Activated CD8-positive, alpha-beta memory T cell treated with anti-CD3 and anti-CD28 coated beads for 1 hour (primary cell): ENCODE data around the gene MEGF11.

ENCODE experiments used
- DNase-seq, 2 donors: peaks; one replicate each; pipeline ENCODE4 v3.0.0-alpha.2; 2020; ENCODE audit warnings: low read depth in 1 of 2; ENCODE audit errors: extremely low read depth in 1 of 2

MEGF11 gene

DNA sequence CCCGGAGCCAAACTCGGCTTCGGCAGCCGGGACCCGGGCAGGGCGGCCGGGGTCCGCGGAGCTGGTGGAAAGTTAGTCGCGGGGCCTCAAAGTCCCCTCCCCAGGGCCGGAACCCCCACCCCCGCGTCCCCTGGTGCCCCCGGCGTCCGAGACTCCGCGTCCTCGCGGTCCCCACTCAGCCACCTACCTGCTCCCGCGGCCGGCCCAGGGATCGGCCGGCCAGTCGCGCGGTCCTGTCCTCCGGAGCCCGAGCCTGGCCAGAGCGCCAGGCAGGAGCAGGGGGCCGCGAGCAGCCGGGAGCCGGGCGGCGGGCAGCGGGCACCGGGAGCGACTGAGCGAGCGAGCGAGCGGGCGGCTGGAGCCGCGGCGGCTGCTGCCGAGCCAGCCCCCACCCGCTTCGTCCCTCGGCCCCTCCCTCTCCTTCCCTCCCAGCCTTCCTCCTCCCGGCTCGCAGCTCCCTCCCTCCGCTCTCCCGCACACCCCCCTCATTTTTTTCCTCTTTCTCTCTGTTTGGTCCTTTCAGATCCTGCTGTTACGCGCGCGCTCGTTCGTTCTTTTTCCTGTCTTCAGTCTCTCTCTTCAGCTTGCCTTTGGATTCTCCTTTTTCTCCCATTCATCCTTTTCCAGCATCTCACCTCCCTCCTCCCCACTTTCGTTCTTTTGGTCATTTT is at the start of gene MEGF11:
Gene MEGF11, minus strand, starts transcription at position 333 of the 671 bp plus-strand sequence. CDS start 125,347 bp downstream, outside the sequence.
- no peak for DNase-seq

DNA sequence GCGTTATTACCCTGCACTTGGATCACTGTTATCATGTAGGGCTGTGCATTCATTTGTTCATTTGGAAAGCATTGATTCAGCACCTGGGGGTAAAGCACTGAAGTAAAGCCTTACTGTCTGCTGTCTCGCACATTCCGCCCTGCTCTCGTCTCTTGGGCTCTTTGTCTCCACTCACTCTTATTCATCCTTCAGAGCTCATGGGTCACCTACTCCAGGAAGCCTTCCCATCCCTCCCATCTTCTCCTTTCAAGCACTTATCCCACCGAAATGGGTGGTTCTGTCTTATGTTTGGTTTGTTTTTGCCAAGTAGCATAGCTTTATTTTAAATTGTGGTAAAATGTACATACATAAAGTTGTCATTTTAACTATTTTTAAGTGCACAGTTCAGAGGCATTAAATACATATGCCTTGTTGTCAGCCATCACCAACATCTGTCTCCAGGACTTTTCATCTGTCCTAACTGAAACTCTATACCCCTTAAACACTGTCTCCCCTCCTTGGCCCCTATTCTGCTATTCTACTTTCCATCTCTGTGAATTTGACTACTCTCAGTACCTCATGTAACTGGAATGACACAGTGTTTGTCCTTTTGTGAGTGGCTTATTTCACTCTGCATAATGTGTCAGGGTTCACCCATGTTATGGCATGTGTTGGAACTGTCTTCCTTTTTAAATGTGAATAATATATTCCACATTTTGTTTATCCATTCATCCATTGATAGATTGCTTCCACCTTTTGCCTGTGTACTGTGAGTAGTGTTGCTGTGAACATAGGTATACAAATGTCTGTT is 49.1 kb upstream of the MEGF11 start:
- no peak for DNase-seq

DNA sequence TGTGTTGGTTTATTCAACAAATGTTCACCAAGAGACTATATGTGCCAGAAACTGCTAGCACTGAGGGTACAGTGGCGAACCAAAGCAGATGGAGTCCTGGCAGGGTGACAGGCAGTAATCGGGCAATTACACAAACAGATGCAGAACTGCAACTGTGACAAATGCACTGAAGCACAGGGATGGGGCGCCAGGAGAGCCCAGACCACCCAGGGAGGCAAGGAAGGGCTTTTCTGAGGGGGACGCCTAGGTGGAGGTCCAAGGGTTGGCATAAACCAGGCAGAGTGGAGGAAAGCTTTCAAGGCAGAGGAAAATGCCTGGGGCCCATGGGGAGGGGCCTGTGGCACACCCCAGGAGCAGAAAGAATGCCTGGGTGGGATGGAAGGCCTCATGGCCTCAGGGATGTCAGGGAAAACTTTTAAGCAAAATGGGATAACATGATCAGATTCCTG is 45.3 kb upstream of the MEGF11 start:
- no peak for DNase-seq

DNA sequence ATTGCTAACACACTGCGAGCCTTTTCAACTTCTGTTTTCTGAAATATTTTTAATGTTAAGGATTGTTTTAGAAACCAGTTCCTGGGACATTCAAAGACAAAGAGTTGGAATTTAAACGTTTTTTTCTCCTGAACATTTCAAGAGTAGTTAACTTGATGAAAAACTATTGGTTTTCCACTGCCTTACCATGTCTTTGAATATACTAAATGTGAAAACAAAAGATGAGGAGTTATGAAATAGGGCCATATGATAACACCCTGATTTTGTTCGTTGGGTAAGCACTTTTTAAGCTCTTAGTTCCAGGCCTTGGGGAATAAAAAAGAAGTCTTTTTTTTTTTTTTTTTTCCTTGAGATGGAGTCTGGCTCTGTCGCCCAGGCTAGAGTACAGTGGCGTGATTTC is 42.6 kb upstream of the MEGF11 start:
- DNase-seq: no peak

DNA sequence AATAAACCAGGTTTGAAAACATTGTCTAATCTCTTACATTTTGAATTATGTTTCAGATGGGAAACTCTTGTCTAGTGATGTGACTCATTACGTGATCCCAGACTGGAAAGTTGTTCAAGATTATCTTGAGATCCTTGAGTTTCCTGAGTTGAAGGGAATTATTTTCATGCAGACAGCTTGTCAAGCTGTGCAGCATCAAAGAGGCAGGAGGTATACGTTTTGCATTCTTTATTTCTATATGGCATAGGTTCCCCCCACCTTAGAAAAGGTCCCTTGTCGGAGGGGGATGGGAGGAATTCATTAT is 41.3 kb upstream of the MEGF11 start:
- no peak for DNase-seq

DNA sequence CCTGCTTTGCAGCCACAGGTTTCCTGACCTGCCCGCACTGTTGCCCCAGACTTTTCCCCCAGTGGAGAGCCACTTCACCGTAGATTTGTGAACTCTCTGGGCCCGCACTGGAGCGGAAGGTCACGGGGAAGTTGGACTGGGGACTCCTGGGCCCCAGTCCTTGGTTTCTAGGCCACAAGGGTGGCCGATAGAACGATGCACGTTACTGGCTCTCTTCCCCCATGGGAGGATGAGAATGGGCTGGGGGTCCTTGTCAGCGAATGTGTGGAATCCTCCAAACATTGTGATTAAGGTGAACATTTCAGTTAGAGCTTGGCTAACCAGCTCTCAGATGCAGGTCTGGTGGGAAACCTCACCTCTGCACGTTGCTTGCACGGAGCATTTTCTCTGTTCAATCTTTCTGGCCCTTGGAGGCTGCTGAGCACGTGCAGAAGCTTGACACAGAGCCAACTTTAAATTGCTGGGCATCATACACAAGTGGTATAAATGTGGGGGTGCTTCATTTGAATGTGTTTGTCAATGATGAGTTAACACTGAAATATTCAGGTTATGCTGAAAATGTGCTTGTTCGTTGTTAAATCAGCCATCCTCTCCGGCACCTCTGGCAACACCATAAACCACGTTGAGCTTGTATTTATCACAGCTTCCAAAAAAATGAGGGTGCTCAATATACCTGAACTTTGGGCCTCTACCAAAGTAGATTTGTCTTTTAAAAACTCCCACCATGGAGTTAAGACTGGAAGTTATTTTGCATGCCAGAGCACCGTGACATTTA is 40.8 kb upstream of the MEGF11 start:
- no peak for DNase-seq

DNA sequence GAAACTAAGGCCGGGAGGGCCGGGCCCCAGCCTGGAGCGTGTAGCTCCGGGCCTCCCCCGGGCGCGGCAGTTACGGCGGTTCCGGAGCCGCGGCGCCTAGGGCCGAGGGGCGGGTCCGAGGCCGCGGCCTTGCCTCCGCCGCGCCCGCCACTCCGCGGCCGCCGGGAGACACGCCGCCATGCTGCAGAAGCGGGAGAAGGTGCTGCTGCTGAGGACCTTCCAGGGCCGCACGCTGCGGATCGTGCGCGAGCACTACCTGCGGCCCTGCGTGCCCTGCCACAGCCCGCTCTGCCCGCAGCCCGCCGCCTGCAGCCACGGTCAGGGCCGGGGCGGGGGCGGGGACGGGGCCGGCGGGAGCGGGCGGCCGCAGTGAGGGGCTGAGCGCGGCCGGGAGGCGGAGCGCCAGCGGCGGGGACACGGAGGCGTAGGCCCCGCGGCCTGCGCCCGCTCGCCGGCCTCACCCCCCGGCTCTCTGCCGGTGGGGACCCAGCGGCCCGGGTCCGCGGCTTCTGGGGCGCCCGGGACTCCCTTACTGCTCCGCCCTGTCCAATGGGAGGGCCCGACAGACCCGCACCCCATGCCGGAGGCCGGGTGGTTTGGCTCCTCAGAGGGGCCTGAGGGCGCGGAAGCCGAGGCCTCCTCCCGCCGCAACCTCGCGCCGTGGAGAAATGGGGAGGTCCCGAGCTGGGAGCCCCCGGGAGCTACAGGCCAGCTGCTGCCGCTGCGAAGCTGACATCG is 40.0 kb upstream of the MEGF11 start, which contains the start of gene DIS3L:
Gene DIS3L, plus strand, starts transcription at position 150 of the 738 bp plus-strand sequence. Its CDS starts 29 bp downstream, at position 179.
- DNase-seq: peak; percentile 16 to 40

DNA sequence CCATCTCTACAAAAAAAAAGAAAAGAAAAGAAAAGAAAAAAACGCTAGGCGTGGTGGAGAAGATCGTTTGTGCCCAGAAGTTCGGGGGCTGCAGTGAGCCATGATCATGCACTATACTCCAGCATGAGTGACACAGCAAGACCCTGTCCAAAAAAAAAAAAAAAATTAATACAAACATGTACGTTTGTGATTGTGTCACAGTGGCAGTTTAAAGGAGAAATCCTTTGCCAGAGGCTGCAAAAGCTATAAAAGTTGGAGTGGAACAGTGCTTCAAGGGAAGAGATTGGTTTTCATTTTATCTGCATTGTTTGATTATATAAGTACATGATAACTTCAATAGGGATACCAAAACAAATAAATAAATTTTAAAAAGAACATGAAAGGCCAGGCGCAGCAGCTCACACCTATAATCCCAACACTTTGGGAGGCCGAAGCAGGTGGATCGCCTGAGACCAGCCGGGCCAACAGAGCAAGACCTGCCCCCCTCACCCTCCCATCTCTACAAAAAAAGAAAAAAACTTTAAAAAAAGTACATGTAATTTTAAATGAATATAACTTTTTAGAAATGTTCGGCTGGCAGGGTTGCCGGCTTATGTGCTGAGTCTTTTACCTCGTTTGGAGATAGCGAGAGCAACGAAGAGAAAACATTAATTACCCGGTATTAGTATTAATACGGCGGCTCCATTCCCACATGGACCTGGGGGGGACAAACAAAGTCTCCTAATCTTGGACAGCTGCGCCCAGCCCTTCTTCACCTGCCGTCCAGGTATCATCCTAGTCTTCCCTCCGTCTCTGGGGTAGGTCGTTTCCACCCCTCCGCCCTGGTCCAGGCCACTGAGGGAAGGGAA is 39.2 kb upstream of the MEGF11 start:
- no peak for DNase-seq

DNA sequence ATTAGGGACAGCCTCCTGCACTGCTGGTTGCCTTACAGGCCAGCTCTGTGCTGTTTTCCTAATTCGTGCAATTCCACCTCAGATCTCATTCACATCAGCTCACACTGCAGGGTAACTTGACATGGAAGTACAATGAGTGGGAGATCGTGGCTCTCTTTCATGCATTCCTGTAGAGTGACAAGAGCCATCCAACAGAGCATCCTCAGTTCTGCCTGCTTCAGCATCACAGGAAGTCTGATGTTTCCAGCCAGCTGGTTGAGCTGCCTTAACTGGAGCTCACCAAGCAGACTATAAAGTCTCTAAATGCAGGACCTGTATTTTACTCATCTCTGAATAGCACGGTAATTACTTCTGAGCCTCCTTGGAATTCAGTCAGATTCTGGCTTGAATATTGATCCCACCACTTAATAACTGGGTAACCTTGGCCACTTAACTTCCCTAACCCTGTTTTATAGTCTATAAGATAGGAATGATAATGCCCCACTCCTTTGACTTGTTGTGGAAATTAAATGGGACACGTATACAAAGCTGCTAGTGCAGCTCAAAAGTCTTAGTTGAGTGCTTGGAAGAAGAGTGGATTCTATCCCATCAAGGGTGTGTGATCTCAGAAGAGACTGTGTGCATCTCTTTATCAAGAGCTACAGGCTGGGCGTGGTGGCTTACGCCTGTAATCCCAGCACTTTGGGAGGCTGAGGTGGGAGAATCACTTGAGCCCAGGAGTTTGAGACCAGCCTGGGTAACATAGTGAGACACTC is 38.4 kb upstream of the MEGF11 start:
- DNase-seq: no peak

DNA sequence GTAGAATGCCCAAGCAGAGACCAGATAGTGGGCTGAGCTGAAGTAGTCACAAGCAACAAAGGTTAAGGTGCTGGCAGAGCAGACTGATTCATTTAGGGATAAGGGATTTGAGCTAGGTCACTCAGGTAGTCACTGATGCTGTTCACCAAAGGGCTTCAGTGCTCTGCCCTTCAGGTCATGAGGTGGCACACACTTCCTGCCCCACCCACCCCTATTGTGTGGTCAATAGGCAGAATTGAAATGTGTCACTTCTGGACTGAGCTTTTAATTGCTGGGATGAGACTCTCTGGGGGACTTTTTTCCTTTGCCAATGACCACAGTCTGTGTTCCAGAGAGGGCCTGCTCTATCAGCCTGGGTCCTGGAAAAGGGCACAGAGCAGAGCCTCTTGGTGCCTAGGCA is 37.0 kb upstream of the MEGF11 start:
- DNase-seq: no peak

DNA sequence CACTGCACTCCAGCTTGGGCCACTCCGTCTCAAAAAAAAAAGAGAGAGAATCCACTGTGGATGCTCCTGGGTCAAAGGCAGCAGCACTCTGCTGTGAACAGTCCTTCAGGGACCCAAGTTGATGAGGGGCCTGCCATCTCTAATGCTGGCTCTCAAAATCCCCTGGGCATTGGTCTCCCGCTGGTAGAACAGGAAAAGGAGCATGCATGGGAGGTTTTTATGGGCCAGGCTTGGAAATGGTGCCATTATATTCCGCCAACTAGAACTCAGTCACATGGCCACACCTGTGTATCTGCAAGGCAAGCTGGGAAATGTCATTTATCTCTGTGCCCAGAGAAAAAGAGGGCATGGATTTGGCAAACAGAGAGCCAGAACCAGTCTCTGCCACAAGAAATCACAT is 36.5 kb upstream of the MEGF11 start:
- DNase-seq: no peak

DNA sequence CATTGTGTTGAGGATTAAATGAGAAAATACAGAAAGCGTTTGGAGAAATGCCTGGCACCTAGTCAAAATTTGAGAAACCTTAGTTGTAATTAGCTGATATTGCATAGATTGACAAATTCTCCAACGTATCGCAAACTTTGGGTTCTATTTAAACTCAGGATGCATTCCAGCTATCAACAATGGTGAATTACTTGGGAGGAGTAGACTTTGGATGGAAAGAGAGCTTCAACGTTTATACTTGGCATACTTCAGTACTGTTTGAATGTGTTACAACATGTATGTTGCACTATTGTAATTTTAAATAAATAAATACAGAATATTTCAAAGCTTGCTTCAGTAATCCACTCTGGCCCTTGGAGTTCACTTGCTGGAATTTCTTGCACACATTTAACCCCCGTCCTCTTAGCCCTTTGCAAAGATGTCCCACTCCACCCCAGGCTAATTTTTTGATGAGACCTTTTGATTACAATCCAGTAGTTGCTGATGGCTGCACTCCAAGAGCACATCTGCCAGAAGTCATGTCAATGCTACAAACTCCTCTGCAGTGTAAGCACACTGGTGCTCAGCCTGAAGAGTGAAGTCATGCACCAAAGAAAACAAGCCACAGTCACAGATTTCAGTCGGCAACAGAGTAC is 35.1 kb upstream of the MEGF11 start:
- DNase-seq: no peak

DNA sequence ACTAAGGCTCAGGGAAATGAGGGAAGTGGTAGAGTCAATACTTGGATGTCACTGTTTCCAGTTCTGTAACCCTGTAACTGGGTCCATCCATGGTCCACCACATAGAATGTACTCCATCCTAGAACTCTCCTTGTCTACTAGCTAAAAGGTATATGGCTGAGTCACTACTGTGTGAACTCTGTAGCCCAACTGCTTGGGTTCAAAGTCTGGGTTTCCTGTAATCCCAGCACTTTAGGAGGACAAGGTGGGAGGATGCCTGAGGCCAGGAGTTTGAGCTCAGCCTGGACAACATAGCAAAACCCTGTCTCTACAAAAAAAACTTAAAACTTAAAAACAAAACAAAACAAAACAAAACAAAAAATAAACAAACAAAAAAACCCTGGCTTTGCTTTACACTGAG is 34.5 kb upstream of the MEGF11 start:
- DNase-seq: no peak

DNA sequence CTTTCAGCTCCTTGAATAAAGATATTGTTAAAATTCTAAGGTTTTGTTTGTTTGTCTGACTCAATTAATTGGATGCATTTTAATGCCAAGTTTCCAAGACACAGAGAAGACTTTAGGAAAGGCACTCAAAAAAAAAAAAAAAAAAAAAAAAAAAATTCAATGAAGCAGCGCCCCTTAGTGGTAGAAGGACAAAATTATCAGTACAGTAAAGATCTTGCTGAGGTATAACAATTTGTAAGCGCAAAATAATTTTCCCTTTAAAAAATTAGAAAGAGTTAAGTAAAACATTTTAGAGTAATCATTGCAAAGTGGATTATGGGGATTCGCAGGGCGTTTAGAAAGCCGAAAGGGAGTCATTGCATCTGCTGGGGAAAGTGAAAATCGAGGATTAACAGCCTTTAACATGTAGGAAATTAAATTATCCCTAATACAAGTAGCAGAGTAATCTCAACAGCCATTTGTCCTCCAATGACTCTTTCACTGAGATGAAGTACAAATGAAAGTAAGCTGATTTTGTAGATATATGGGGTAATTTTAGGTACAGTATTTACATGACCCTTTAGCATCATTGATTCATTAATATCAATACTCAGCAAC is 34.0 kb upstream of the MEGF11 start:
- DNase-seq: no peak

DNA sequence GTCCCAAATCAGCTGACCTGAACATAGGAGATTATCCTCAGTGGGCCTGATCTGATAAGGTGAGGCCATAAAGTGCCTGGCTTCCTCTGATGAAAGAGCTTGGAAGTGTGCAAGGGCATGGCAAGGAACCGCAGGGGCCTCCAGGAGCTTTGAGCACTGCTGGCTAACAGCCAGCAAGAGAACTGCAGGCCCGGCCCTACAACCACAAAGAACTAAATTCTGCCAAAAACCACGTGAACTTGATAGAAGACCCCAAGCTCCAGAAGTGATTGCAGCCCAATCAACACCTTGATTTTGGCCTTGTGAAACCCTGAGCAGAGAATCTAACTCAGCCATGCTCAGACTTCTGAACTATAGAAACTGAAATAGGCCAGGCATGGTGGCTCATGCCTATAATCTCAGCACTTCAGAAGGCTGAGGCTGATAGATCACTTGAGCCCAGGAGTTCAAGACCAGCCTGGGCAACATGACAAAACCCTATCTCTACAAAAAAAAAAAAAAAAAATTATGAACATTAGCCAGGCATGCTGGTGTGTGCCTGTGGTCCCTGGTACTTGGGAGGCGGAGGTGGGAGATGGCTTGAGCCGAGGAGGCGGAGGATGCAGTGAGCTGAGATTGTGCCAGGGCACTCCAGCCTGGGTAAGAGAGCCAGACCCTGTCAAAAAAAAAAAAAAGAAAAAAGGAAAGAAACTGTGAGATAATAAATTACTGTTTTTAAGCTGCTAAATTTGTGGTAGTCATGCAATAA is 32.2 kb upstream of the MEGF11 start:
- DNase-seq: no peak

DNA sequence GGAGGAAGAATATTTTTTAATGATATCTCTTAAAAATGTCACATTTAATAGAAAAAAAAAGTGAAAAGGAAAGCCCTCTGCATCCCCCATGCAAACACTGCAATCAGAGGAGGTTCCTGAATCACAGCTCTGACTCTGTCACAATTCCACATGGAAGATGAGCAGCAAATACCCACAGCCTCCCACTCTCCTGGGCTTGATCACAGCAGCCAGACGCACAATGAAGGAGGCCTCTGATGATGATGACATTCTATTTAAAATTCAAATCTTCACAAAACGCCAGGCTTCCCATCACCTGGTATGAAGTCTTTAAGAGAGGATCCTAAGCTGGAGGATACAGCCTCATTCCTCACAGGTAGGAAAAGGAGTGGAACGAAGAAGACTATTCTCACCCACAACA is 30.7 kb upstream of the MEGF11 start:
- no peak for DNase-seq

DNA sequence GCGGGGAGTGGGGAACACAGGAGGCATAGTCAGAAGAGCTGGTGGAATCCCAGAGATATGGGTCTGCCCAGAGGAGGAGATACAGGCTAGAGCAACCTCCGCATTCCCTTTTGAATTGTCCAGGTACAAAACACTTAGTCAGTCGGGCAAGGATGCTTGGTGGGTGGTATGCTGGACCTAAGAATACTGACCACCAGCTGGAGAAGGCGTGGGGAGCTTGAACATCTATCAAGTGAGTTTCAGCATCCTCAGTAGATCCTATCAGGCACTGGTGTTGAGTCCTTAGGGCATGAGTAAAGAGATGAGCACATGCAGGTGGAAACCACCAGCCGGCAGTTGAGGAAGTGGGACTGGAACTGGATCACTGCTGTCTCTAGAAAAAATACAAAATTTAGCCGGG is 25.1 kb upstream of the MEGF11 start:
- DNase-seq: no peak

DNA sequence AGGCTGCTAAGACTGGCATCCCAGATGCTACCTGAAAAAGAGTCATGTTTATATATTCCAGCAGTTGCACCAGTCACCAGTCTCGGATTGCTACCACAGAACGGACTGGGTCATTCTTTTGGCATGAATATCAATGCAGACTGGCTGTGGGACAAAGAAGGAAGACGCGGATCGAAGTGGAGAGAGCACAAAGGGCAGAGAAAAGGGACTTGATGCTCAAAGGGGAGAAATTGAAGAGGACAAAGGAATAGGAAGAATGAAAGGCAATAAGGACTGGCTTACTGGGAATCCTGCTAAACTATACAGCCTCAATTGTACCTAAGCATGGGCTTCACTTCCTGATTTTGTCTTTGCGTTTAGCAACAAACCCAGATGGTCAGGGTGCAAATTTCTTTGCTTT is 24.5 kb upstream of the MEGF11 start:
- DNase-seq: no peak
